HepG2 (cell line): ENCODE data around the gene CENPB. TPM values are rescaled to one million over a fixed set of nuclear protein-coding genes. Genes with fewer than 3 reads are reported as not detected.

ENCODE experiments used
- AKAP8 ChIP-seq: sonication (generic); formaldehyde crosslinking; IDR thresholded peaks from 2 replicates; pipeline ENCODE4 v1.5.1; 2020; ENCODE audit warnings: mild to moderate bottlenecking, missing genetic modification reagents
- CREB3 ChIP-seq: sonication (generic); formaldehyde crosslinking; IDR thresholded peaks from 2 replicates; pipeline ENCODE4 v1.5.0; 2020; ENCODE audit warnings: missing genetic modification reagents
- HIC2 ChIP-seq: sonication (generic); formaldehyde crosslinking; IDR thresholded peaks from 2 replicates; pipeline ENCODE4 v1.9.0; 2022; ENCODE audit warnings: low read depth, missing genetic modification reagents
- POLR2AphosphoS2 ChIP-seq: IDR thresholded peaks from 2 replicates; pipeline ENCODE4 v1.6.1; 2011; ENCODE audit warnings: low read depth, low read length, improper control_type of control experiment
- PRDM10 ChIP-seq: sonication (generic); formaldehyde crosslinking; IDR thresholded peaks from 2 replicates; pipeline ENCODE4 v1.4.0; 2020; ENCODE audit warnings: low read depth, missing genetic modification reagents
- SRSF4 ChIP-seq: fragments of 200-400 bp; formaldehyde crosslinking; IDR thresholded peaks from one replicate; pipeline ENCODE4 v1.6.1; 2018; ENCODE audit warnings: mild to moderate bottlenecking, low read depth, low read length, moderate library complexity; ENCODE audit not compliant: poor library complexity, severe bottlenecking
- TRIM24 ChIP-seq: sonication (generic); formaldehyde crosslinking; IDR thresholded peaks from 2 replicates; pipeline ENCODE4 v1.8.0; 2022; ENCODE audit warnings: mild to moderate bottlenecking, missing genetic modification reagents
- ZC3H13 ChIP-seq: sonication (generic); formaldehyde crosslinking; IDR thresholded peaks from 2 replicates; pipeline ENCODE4 v1.8.1; 2023; ENCODE audit warnings: mild to moderate bottlenecking, missing genetic modification reagents, moderate library complexity
- ZFP1 ChIP-seq: IDR thresholded peaks from 2 replicates; pipeline ENCODE4 v1.6.1; 2016
- ZNF512B ChIP-seq: sonication (generic); formaldehyde crosslinking; IDR thresholded peaks from 2 replicates; pipeline ENCODE4 v1.5.1; 2020; ENCODE audit warnings: missing genetic modification reagents, mild to moderate bottlenecking, borderline replicate concordance
- ZNF784 ChIP-seq: sonication (generic); formaldehyde crosslinking; IDR thresholded peaks from 2 replicates; pipeline ENCODE4 v1.5.1; 2020; ENCODE audit warnings: missing genetic modification reagents, mild to moderate bottlenecking, borderline replicate concordance
- ZNF879 ChIP-seq: sonication (generic); formaldehyde crosslinking; IDR thresholded peaks from 2 replicates; pipeline ENCODE4 v1.8.1; 2023; ENCODE audit warnings: missing genetic modification reagents
- polyA plus RNA-seq, 8 experiments: library from polyadenylated mRNA; depleted of rRNA in 3 of 8; stranded (reverse) in 7 of 8; unstranded in 1 of 8; fragments of >200 nt; fragmentation: Illumina TruSeq in 4 of 8; extraction: Trizol in 4 of 8; gene quantifications; 2 replicates each; pipeline versions ENCODE4 v1.2.1 to v1.2.3, GENCODE V29; 2011 to 2016; ENCODE audit warnings: low read depth in 4 of 8, missing spikeins in 1 of 8, mixed read lengths in 1 of 8; ENCODE audit not compliant: insufficient read depth in 1 of 8
- total RNA-seq, 5 experiments: library from RNA; depleted of rRNA; stranded (reverse); fragments of >200 nt; fragmentation: Illumina TruSeq; extraction: Trizol; gene quantifications; 2 replicates each; pipeline ENCODE4 v1.2.3, GENCODE V29; 2016; ENCODE audit warnings: low read depth in 1 of 5
- TF ChIP-seq, protein P1 (sequence below): sonication (generic); formaldehyde crosslinking; IDR thresholded peaks from 2 replicates; pipeline ENCODE4 v1.4.0; 2020; ENCODE audit warnings: missing genetic modification reagents
- TF ChIP-seq, protein P2 (sequence below): fragments of 450-650 bp; IDR thresholded peaks from 2 replicates; pipeline ENCODE4 v1.6.1; 2016

Gene CENPB
- total and polyA plus RNA-seq, 2 of the 13 experiments (the other 11 are each of a cell fraction or from before 2014, with no cell fraction given), result 10.4 to 54.5 TPM

- TF ChIP-seq, protein P1, sequence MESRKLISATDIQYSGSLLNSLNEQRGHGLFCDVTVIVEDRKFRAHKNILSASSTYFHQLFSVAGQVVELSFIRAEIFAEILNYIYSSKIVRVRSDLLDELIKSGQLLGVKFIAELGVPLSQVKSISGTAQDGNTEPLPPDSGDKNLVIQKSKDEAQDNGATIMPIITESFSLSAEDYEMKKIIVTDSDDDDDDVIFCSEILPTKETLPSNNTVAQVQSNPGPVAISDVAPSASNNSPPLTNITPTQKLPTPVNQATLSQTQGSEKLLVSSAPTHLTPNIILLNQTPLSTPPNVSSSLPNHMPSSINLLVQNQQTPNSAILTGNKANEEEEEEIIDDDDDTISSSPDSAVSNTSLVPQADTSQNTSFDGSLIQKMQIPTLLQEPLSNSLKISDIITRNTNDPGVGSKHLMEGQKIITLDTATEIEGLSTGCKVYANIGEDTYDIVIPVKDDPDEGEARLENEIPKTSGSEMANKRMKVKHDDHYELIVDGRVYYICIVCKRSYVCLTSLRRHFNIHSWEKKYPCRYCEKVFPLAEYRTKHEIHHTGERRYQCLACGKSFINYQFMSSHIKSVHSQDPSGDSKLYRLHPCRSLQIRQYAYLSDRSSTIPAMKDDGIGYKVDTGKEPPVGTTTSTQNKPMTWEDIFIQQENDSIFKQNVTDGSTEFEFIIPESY (CRISPR knock-in tag), result peak; percentile 75; the same call in 1 of the 2 replicates
- TF ChIP-seq HIC2 (CRISPR knock-in tag) (no peak), AKAP8 (no peak), PRDM10 (CRISPR knock-in tag) (no peak), ZNF879 (CRISPR knock-in tag) (no peak), TRIM24 (no peak), CREB3 (CRISPR knock-in tag) (no peak), ZFP1 (no peak), ZNF784 (CRISPR knock-in tag) (peak; percentile 51; the same call in 1 of the 2 replicates), POLR2AphosphoS2 (no peak), ZC3H13 (CRISPR knock-in tag) (no peak), ZNF512B (CRISPR knock-in tag) (no peak), SRSF4 (no peak)
- TF ChIP-seq, protein P2, sequence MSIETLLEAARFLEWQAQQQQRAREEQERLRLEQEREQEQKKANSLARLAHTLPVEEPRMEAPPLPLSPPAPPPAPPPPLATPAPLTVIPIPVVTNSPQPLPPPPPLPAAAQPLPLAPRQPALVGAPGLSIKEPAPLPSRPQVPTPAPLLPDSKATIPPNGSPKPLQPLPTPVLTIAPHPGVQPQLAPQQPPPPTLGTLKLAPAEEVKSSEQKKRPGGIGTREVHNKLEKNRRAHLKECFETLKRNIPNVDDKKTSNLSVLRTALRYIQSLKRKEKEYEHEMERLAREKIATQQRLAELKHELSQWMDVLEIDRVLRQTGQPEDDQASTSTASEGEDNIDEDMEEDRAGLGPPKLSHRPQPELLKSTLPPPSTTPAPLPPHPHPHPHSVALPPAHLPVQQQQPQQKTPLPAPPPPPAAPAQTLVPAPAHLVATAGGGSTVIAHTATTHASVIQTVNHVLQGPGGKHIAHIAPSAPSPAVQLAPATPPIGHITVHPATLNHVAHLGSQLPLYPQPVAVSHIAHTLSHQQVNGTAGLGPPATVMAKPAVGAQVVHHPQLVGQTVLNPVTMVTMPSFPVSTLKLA, result no peak
These were observed at the start of gene CENPB (continued) for GRCh38 chr20:3786665-3787323.
